ENCODE data around the gene CKS1B.

Gene CKS1B

DNA sequence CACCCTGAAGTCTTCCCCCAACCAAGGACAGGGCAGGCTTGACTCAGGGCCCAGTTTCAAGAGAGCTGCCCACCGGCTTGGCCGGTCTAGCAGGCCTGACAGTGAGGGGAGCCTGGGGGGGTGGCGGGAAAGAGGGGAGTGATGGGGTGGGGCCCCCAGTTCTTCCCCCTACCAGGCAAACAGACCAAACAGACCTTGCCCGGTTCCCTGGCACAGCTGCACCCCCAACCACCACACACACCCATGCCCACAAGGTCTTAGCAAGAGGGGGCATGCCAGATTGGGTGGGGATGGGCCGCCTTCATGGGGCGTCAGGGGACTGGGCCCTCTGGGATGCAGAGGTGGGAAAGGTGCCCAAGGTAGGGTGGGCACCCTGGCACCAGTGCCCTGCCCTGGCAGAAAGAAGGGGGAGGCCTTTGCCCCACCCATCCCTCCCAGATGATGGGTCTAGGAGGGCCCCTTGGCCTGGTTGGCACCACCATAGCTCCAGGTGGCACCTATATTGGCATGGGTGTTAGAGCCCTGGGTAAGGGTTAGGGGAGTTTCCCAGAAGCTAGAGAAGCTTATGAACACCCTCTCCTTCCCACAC, 37.0 kb downstream of the CKS1B start:
- no peak for DNase-seq (ENCODE audit: low spot score)
- no peak for TF ChIP-seq CTCF (IDR thresholded peaks at IDR 0.05; ENCODE audit: extremely low read depth, missing control alignments)

DNA sequence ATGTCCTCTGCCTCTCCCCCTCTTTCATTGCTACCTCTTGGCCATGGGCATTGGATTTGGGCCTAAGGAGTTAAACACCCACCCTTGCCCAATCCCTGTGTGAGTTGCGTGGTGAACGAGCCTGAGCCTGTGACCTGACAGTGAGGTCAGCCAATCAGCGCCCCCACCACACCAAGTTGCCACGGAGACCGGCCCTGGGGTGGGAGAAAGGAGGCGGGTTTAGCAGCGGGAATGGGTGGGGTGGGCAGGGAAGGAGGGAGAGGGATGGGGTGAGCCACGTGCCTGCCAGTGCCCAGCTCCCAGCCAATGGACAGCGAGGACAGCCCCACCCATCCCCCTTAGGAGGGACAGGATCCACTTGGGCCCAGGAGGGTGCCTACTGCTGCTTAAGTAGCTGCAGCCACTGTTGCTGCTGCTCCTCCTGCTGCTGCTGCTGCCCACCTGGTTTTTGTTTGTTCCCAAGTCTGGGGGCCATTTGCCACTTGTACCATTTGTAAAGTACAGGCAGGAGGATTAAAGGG, 37.6 kb downstream of the CKS1B start:
- no peak for TF ChIP-seq CTCF (IDR thresholded peaks at IDR 0.05; ENCODE audit: extremely low read depth, missing control alignments)
- no peak for DNase-seq (ENCODE audit: low spot score)

DNA sequence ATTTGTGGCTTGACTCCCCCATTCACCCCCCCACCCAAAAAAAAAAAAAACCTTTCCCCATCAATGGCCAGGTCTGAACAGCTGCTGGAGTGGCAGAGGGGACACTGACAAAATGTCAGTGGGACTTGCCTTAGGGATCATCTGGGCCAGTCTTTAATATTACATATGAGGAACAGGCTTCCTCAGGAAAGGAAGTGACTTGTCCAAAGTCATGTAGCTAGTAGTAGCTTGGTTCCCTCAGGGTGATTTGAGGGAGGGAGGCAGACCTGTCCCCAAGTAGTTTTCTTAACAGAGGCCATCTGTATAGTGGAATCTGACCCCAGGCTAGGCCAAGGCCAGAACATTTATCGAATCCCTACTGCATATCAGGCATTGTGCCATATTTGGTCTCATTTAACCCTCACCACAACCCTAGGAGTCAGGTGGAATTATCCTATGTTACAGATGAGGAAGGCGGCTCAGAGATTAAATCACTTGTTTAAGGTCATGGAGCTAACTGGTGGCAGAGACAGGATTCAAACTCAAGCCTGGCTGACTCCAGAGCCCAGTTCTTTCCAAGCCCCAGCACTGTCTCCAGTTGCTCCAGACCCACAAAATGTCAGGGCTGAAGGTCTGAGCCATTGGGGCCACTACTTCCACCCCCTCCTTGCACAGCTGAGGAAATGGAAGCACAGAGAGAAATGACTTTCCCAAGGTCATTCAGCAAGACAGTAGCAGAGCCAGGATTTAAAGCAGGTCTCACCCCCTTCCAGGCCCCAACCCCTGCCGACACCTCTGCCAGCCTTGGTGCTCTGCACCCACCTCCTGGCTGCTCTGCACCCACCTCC, 38.5 kb downstream of the CKS1B start:
- no peak for DNase-seq (ENCODE audit: low spot score)
- TF ChIP-seq CTCF (IDR thresholded peaks at IDR 0.05; ENCODE audit: extremely low read depth, missing control alignments), result no peak

GRCh38 chr1:155013632-155014031, 39.2 kb downstream of the CKS1B start:
- DNase-seq (ENCODE audit: low spot score), result no peak

GRCh38 chr1:155014709-155015508, 40.4 kb downstream of the CKS1B start:
- no peak for DNase-seq (ENCODE audit: low spot score)
- no peak for TF ChIP-seq CTCF (IDR thresholded peaks at IDR 0.05; ENCODE audit: extremely low read depth, missing control alignments)

More at GRCh38 chr1:155013632-155014031, 39.2 kb downstream of the CKS1B start:
- no peak for TF ChIP-seq CTCF (IDR thresholded peaks at IDR 0.05; ENCODE audit: extremely low read depth, missing control alignments)

DNA sequence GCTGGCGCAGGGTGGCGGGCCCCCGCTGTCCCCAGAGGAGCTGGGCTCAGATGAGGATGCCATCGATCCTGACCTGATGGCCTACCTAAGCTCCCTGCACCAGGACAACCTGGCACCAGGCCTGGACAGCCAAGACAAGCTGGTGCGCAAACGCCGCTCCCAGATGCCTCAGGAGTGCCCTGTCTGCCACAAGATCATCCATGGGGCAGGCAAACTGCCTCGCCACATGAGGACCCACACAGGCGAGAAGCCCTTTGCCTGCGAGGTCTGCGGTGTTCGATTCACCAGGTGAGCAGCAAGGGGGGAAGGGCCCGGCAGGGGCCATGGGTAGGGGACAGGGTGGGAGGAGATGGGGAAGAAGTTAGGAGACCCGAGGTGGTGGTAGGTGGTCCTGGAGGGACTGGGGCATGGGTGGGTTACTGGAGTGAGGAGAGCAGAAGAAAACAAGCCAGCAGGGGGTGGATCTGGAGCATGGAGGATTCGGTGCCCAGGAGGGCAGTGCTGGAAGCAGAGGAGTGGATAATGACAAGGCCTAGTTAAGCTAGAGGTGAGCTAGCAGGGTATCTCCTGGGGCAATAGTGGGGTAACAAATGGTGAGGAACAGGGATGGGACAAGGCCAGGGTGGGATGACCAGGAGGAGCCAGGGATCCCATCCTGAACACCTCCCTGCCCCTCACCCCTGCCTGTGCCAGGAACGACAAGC, 41.2 kb downstream of the CKS1B start:
- no peak for DNase-seq (ENCODE audit: low spot score)
- no peak for TF ChIP-seq CTCF (IDR thresholded peaks at IDR 0.05; ENCODE audit: extremely low read depth, missing control alignments)
